SK-N-SH treated with all-trans-retinoic acid at 6 μM for 48 hours (cell line): ENCODE measurements around the gene PRKG1.

Experiments used
- ATAC-seq: fragments of 200-7000 bp; cut with Tn5 transposase; 3 replicates; pipeline ENCODE4 v1.9.1; 2020; ENCODE audit warnings: mild to moderate bottlenecking, moderate library complexity
- ARNTL ChIP-seq: fragments of 450-650 bp; formaldehyde crosslinking; IDR thresholded peaks from 2 replicates; pipeline ENCODE4 v1.5.0; 2020; ENCODE audit warnings: low read depth, mild to moderate bottlenecking, moderate library complexity, borderline replicate concordance
- BACH2 ChIP-seq: fragments of 250-450 bp; sonication (Bioruptor Pico); IDR thresholded peaks from 2 replicates; pipeline ENCODE4 v1.9.0; 2021; ENCODE audit warnings: mild to moderate bottlenecking, borderline replicate concordance
- CREB5 ChIP-seq: fragments of 250-450 bp; sonication (Bioruptor Pico); IDR thresholded peaks from 2 replicates; pipeline ENCODE4 v1.5.1; 2020; ENCODE audit warnings: low read depth, mild to moderate bottlenecking, moderate library complexity
- CSDC2 ChIP-seq: fragments of 250-450 bp; sonication (Bioruptor Pico); IDR thresholded peaks from 2 replicates; pipeline ENCODE4 v1.5.0; 2020; ENCODE audit warnings: mild to moderate bottlenecking, moderate library complexity
- ESRRG ChIP-seq: fragments of 250-450 bp; sonication (Bioruptor Pico); IDR thresholded peaks from 2 replicates; pipeline ENCODE4 v1.6.1; 2021; ENCODE audit warnings: mild to moderate bottlenecking
- GLIS3 ChIP-seq: fragments of 250-450 bp; sonication (Bioruptor Pico); IDR thresholded peaks from 2 replicates; pipeline ENCODE4 v1.5.0; 2020; ENCODE audit warnings: mild to moderate bottlenecking, moderate library complexity
- ISL1 ChIP-seq: fragments of 250-450 bp; sonication (Bioruptor Pico); IDR thresholded peaks from 2 replicates; pipeline ENCODE4 v2.1.2; 2022; ENCODE audit warnings: mild to moderate bottlenecking, moderate library complexity
- OSR1 ChIP-seq: fragments of 250-450 bp; sonication (Bioruptor Pico); IDR thresholded peaks from 2 replicates; pipeline ENCODE4 v1.8.0; 2022; ENCODE audit warnings: moderate library complexity, mild to moderate bottlenecking, inconsistent platforms
- PATZ1 ChIP-seq: fragments of 250-450 bp; sonication (Bioruptor Pico); IDR thresholded peaks from 2 replicates; pipeline ENCODE4 v1.8.0; 2020; ENCODE audit warnings: mild to moderate bottlenecking, moderate library complexity, borderline replicate concordance
- POU6F1 ChIP-seq: fragments of 250-450 bp; sonication (Bioruptor Pico); IDR thresholded peaks from 2 replicates; pipeline ENCODE4 v1.8.0; 2021; ENCODE audit warnings: low read depth, mild to moderate bottlenecking, moderate library complexity, borderline replicate concordance
- PPARA ChIP-seq: fragments of 250-450 bp; sonication (Bioruptor Pico); IDR thresholded peaks from 2 replicates; pipeline ENCODE4 v1.5.0; 2020; ENCODE audit warnings: mild to moderate bottlenecking, borderline replicate concordance
- RARB ChIP-seq: fragments of 250-450 bp; sonication (Bioruptor Pico); IDR thresholded peaks from 2 replicates; pipeline ENCODE4 v1.8.0; 2021; ENCODE audit warnings: mild to moderate bottlenecking, moderate library complexity
- SNAI2 ChIP-seq: fragments of 250-450 bp; sonication (Bioruptor Pico); IDR thresholded peaks from 2 replicates; pipeline ENCODE4 v1.5.0; 2020; ENCODE audit warnings: mild to moderate bottlenecking, moderate library complexity
- TCF4 ChIP-seq: fragments of 250-450 bp; sonication (Bioruptor Pico); IDR thresholded peaks from 2 replicates; pipeline ENCODE4 v1.8.0; 2021; ENCODE audit warnings: mild to moderate bottlenecking, moderate library complexity, borderline replicate concordance
- TOX ChIP-seq: fragments of 250-450 bp; sonication (Bioruptor Pico); IDR thresholded peaks from 2 replicates; pipeline ENCODE4 v1.8.0; 2021; ENCODE audit warnings: mild to moderate bottlenecking, moderate library complexity, borderline replicate concordance
- TSHZ2 ChIP-seq: fragments of 250-450 bp; sonication (Bioruptor Pico); IDR thresholded peaks from 2 replicates; pipeline ENCODE4 v1.5.0; 2020; ENCODE audit warnings: mild to moderate bottlenecking, moderate library complexity
- ZC3H10 ChIP-seq: fragments of 250-450 bp; sonication (Bioruptor Pico); IDR thresholded peaks from 2 replicates; pipeline ENCODE4 v1.5.1; 2021; ENCODE audit warnings: mild to moderate bottlenecking, moderate library complexity
- ZFP3 ChIP-seq: fragments of 250-450 bp; sonication (Bioruptor Pico); IDR thresholded peaks from 2 replicates; pipeline ENCODE4 v1.5.0; 2020; ENCODE audit warnings: mild to moderate bottlenecking, moderate library complexity
- ZFP30 ChIP-seq: fragments of 450-650 bp; formaldehyde crosslinking; IDR thresholded peaks from 2 replicates; pipeline ENCODE4 v1.5.0; 2022; ENCODE audit warnings: mild to moderate bottlenecking, moderate library complexity
- ZNF565 ChIP-seq: fragments of 450-650 bp; formaldehyde crosslinking; conservative IDR thresholded peaks from 2 replicates; pipeline ENCODE4 v1.5.0; 2020; ENCODE audit warnings: low read depth, mild to moderate bottlenecking, moderate library complexity
- TF ChIP-seq, protein P1 (sequence below): fragments of 250-450 bp; sonication (Bioruptor Pico); IDR thresholded peaks from 2 replicates; pipeline ENCODE4 v1.5.1; 2021; ENCODE audit warnings: mild to moderate bottlenecking, moderate library complexity

Gene PRKG1

GRCh38 chr10:52213321-52213752 is 1139.0 kb downstream of the PRKG1 start:
- TF ChIP-seq BACH2 (CRISPR knock-in tag), result no peak
- TF ChIP-seq, protein P1, sequence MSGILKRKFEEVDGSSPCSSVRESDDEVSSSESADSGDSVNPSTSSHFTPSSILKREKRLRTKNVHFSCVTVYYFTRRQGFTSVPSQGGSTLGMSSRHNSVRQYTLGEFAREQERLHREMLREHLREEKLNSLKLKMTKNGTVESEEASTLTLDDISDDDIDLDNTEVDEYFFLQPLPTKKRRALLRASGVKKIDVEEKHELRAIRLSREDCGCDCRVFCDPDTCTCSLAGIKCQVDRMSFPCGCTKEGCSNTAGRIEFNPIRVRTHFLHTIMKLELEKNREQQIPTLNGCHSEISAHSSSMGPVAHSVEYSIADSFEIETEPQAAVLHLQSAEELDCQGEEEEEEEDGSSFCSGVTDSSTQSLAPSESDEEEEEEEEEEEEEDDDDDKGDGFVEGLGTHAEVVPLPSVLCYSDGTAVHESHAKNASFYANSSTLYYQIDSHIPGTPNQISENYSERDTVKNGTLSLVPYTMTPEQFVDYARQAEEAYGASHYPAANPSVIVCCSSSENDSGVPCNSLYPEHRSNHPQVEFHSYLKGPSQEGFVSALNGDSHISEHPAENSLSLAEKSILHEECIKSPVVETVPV (CRISPR knock-in tag), result no peak
- no peak for TF ChIP-seq RARB (CRISPR knock-in tag)
- ATAC-seq, result peak; percentile 42; the same call in 2 of the 3 replicates

- TF ChIP-seq ZNF565 (CRISPR knock-in tag) (no peak), TOX (CRISPR knock-in tag) (no peak), GLIS3 (no peak), ISL1 (no peak), CREB5 (CRISPR knock-in tag) (no peak), TSHZ2 (CRISPR knock-in tag) (no peak), PATZ1 (no peak), ZFP3 (CRISPR knock-in tag) (no peak), ZC3H10 (CRISPR knock-in tag) (no peak), TCF4 (CRISPR knock-in tag) (no peak), RARB (CRISPR knock-in tag) (no peak), CSDC2 (CRISPR knock-in tag) (no peak), ESRRG (no peak), POU6F1 (CRISPR knock-in tag) (no peak), SNAI2 (CRISPR knock-in tag) (no peak), PPARA (CRISPR knock-in tag) (no peak), ZFP30 (no peak), BACH2 (CRISPR knock-in tag) (no peak), OSR1 (CRISPR knock-in tag) (no peak), ARNTL (CRISPR knock-in tag) (no peak)
- peak; percentile 89 for ATAC-seq
Measured at GRCh38 chr10:52215745-52216361, 1141.6 kb downstream of the PRKG1 start.

GRCh38 chr10:52216852-52217251 is 1142.6 kb downstream of the PRKG1 start:
- TF ChIP-seq BACH2 (CRISPR knock-in tag) (no peak), ZC3H10 (CRISPR knock-in tag) (0 out of 2 replicates have a peak, but pooled peaks have one; percentile 5)
- ATAC-seq, result peak; percentile 90
